Measurements from ENCODE around the gene EME2. TPM values are rescaled to one million over a fixed set of nuclear protein-coding genes. Genes with fewer than 3 reads are reported as not detected.

EME2 gene, protein sequence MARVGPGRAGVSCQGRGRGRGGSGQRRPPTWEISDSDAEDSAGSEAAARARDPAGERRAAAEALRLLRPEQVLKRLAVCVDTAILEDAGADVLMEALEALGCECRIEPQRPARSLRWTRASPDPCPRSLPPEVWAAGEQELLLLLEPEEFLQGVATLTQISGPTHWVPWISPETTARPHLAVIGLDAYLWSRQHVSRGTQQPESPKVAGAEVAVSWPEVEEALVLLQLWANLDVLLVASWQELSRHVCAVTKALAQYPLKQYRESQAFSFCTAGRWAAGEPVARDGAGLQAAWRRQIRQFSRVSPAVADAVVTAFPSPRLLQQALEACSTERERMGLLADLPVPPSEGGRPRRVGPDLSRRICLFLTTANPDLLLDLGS
- total RNA-seq: 10 to 100 TPM in 1 of 4 donors, 1 to 10 TPM in 3; 2.3 to 13.8 (median 5.2) TPM

DNA sequence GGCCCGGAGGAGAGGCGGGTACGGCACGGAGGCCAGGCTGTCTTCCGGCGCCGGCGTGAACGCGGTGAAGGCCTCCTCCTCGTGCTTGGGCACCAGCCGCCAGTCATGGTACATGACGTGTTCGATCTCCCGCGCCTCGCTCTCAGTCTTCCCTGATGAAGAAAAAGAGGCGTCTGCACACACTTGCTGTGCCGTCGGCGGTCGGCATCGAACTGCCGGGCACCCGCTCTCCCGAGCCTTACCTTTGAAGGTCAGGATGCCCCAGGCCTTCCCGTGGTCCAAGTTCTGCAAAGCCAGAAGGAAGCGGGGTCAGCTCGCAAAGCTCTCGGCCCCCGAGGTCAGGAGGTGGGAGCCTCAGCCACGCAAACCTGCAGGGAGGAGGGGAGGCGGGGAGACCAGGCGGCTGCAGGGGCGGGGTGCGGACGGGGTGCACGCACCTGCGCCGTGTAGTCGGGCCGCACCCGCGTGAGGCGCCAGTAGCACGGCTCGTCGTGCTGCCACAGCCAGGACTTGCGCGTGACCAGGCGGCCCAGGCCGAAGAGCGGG lies at the start of gene EME2:
Gene EME2, plus strand, starts transcription at position 449 of the 546 bp plus-strand sequence. CDS start 418 bp downstream, outside the sequence.
- TF ChIP-seq, protein P1, sequence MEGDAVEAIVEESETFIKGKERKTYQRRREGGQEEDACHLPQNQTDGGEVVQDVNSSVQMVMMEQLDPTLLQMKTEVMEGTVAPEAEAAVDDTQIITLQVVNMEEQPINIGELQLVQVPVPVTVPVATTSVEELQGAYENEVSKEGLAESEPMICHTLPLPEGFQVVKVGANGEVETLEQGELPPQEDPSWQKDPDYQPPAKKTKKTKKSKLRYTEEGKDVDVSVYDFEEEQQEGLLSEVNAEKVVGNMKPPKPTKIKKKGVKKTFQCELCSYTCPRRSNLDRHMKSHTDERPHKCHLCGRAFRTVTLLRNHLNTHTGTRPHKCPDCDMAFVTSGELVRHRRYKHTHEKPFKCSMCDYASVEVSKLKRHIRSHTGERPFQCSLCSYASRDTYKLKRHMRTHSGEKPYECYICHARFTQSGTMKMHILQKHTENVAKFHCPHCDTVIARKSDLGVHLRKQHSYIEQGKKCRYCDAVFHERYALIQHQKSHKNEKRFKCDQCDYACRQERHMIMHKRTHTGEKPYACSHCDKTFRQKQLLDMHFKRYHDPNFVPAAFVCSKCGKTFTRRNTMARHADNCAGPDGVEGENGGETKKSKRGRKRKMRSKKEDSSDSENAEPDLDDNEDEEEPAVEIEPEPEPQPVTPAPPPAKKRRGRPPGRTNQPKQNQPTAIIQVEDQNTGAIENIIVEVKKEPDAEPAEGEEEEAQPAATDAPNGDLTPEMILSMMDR (IDR thresholded peaks at IDR 0.05; ENCODE audit: low read depth): no peak

DNA sequence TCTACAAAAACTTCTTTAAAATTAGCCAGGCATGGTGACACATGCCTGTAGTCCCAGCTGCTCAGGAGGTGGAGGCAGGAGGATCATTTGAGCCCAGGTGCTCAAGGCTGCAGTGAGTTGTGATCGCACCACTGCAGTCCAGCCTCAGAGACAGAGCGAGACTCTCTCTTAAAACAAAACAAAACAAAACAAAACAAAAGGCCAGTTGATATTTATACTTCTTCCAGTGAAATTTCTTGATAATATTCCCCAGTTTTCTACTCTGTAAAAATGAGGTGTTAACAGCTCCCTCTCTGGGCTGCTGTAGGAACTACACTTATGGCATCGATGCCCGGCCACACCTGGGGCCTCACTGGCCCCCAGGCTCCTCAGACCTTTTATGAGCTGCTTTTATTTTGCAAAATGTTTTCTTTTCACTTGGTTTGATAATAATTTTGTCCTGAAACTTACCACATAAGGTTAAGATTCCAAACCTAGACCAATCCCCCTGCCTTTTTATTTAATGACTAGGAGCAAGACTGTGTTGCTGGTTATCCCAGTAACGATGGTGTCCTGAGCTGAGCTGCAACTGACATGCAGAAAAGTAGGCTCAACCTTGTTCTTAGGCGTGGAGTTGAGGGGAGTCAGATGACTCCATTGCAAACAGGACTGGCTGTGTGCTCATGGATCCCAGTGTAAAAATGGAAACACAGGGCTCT lies 49.0 kb upstream of the EME2 start:
- TF ChIP-seq, protein P1 (IDR thresholded peaks at IDR 0.05; ENCODE audit: low read depth): no peak

DNA sequence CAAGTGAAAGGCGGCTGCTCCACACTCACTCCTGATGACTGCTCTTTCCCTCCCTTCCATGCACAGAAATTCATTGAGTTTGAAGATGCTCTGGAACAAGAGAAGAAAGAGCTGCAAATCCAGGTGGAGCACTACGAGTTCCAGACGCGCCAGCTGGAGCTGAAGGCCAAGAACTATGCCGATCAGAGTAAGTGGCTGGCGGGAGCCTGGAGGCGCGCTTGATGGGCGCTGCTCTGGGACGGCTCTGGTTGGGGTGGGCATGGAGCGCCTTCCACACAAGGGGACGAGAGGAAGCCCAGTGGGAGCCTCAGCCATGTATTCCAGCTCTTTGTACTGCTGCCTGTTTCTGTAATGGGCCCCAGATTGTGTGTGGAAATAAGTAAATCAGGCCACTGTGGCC lies 48.1 kb upstream of the EME2 start:
- TF ChIP-seq, protein P1 (IDR thresholded peaks at IDR 0.05; ENCODE audit: low read depth): no peak

DNA sequence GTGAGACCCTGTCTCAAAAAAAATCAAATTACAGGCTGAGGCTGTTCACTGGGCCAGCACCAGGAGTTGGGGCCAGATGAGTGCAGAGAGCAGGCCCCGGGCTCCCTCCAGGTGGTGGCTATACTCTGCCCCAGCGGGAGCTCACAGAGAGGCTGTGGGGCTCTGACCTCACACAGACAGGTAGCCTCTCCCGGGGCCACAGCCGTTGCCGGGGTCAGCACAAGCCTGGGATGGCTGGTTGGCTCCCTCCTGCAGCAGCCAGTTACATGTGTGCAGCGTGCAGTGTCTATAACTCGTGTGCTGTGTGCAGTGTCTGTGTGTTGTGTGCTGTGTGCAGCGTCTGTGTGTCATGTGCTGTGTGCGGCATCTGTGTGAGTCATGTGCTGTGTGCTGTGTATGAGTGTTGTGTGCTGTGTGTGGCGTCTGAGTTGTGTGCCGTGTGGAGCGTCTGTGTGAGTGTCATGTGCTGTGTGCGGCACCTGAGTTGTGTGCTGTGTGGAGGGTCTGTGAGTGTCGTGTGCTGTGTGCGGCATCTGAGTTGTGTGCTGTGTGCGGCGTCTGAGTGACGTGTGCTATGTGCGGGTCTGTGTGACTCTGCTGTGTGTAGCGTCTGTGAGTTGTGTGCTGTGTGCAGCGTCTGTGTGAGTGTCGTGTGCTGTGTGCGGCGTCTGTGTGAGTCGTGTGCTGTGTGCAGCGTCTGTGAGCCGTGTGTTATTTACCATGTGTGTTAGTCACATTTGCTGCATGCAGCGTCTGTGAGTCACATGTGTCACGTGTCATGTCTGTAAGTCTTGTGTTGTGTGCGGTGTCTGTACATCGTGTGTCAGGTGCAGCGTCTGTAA lies 45.7 kb upstream of the EME2 start:
- TF ChIP-seq, protein P1 (IDR thresholded peaks at IDR 0.05; ENCODE audit: low read depth): no peak

DNA sequence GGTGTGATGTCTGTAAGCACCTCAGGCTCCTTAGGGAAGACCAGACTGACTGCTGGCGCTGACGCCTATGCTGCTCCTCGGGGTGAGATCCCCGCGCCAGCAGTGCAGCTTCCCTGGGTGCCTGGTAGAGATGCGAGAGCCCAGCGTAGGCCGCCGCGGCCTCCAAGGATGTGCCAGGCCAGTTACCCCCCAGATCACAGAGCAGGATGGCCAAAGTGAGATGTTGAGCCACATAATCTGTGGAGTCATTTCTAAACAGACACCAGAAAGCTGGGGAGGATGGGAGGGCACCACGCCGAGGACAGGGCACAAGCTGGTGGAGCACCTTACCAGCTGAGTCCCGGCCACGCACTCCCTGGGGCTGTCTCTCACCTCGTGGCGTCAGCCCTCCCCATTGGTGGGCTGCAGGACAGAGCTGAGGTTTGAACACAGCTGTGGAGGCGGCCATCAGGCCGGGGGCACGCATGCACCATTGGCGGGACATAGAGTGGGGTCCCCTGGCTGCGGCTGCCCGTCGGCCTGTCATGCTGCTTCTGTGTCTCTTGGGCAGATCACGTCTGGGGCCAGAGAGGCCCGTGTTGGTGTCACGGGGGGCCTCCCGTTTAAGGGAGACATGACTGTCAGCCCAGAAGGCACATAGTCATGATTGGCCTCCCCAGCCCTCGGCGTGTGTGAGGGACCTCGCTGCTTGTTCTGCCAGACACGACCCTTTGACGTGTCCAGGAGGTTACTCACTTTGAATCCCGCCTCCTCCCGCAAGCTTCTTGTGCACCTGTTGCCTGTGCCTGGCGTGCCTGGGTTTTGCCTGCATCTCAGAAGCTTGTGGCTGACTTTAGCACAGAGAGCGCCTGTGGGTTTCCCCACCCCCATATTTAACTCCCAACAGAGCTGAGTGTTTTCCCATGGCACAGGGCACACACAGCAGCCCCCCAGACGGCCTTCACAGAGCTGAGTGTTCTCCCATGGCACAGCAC lies 44.7 kb upstream of the EME2 start:
- TF ChIP-seq, protein P1 (IDR thresholded peaks at IDR 0.05; ENCODE audit: low read depth): no peak

DNA sequence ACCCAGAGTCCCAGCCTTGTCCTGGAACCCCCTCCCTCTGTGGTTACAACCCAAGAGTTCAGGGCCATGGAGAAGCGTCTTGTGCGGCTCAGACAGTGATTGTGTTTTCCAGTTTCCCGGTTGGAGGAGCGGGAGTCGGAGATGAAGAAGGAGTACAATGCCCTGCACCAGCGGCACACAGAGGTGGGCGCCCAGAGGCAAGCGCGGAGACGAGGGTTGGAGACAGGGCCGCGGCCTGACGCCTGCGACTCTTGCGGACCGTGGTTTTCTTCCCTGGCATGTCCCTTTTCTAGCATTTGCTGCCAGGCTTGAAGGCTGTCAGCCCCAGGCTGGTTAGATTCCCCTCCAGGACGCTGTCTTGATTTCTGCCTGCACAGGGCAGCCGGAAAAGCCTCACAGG lies 43.6 kb upstream of the EME2 start:
- TF ChIP-seq, protein P1 (IDR thresholded peaks at IDR 0.05; ENCODE audit: low read depth): no peak
